ENCODE results near the gene MYLK. TPM values are rescaled to one million over a fixed set of nuclear protein-coding genes. Genes with fewer than 3 reads are reported as not detected.

The MYLK gene
- total RNA-seq, 1 donor from 2014 or later, result 81.4 TPM

DNA sequence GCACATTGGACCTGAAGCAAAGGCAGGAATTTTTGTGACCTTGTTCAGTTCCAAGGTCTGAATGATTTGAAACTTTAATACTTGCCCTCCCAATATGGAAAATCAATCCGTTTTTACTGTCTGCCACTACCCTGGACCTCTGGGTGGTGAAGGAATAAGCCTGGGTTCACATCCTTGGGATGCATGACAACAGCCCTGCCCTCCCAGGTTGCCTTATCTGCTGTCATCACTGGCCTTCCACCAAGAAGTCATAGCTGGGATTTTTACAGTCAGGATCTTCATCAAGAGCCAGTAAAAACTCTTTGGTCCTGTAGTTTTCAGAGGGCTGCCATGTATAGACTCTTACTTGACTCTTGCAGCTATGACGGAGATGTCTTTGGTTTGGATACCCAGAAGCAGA, 128.6 kb downstream of the MYLK start:
- H3K4me3 ChIP-seq (ENCODE audit: low read depth, low read length), result no peak overlapping the region
- TF ChIP-seq, protein P1, sequence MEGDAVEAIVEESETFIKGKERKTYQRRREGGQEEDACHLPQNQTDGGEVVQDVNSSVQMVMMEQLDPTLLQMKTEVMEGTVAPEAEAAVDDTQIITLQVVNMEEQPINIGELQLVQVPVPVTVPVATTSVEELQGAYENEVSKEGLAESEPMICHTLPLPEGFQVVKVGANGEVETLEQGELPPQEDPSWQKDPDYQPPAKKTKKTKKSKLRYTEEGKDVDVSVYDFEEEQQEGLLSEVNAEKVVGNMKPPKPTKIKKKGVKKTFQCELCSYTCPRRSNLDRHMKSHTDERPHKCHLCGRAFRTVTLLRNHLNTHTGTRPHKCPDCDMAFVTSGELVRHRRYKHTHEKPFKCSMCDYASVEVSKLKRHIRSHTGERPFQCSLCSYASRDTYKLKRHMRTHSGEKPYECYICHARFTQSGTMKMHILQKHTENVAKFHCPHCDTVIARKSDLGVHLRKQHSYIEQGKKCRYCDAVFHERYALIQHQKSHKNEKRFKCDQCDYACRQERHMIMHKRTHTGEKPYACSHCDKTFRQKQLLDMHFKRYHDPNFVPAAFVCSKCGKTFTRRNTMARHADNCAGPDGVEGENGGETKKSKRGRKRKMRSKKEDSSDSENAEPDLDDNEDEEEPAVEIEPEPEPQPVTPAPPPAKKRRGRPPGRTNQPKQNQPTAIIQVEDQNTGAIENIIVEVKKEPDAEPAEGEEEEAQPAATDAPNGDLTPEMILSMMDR (conservative IDR thresholded peaks at IDR 0.05; ENCODE audit: low read depth, low read length), result no peak
- DNase-seq (ENCODE audit: low read depth), result no peak

DNA sequence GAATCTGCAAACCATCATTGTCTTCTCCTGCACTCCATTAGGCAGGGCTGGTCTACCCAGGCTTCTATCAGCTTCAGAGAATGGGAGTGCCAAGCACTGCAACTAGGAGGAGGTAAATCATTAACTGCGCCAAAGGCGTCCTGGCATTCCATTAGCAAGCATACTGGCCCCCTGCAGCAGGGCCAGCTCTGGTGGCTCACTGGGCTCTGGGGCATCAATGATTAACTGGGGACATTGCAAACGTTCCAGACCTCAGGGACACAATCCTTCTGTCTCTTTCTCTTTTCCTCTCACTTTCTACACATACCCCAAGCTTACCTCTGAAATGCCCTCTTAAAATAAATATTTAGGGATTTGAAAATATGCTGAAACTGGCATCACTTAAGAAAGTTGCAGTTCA, 129.0 kb downstream of the MYLK start:
- no peak overlapping the region for H3K4me3 ChIP-seq (ENCODE audit: low read depth, low read length)
- TF ChIP-seq, protein P1 (conservative IDR thresholded peaks at IDR 0.05; ENCODE audit: low read depth, low read length), result no peak
- peak; percentile 93 for DNase-seq (ENCODE audit: low read depth)

DNA sequence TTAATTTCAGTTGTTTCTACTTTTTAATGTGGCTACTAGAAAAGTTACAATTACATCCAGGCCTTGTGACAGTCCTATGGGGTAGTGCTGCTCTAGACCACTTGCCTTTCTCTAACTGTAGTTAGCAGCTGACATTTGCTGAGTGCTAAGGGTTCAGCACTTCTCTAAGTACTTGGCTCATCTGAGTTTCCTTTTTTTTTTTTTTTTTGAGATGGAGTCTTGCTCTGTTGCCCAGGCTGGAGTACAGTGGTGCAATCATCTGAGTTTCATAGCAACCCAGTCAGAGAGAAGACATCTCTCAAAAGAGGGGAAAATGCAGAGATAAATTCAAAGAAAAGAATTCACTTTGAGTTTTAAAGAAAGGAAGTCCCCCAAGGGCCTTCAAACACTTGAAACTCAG, 130.8 kb downstream of the MYLK start:
- TF ChIP-seq, protein P1 (conservative IDR thresholded peaks at IDR 0.05; ENCODE audit: low read depth, low read length), result no peak
- no peak for DNase-seq (ENCODE audit: low read depth)
- H3K4me3 ChIP-seq (ENCODE audit: low read depth, low read length), result no peak overlapping the region

DNA sequence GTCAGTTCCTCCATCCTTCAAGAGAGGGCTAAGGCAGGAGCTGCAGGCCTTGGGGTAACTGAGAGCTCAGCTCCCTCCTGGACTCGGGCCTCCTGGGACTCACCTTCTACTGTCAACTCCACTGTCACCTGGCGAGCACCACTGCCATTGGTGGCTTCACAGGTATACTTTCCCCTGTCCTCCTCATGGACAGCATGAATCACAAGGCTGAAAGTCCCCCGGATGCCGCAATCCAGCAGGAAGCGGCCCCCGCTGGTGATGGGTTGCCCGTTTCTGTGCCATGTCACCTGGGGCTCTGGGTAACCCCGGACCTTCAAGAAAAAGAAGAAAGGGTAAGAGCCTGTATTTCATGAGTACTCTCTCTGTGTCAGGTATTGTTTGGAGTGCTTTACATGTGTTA, 131.9 kb downstream of the MYLK start:
- DNase-seq (ENCODE audit: low read depth), result no peak
- H3K4me3 ChIP-seq (ENCODE audit: low read depth, low read length), result no peak overlapping the region
- TF ChIP-seq, protein P1 (conservative IDR thresholded peaks at IDR 0.05; ENCODE audit: low read depth, low read length), result no peak

DNA sequence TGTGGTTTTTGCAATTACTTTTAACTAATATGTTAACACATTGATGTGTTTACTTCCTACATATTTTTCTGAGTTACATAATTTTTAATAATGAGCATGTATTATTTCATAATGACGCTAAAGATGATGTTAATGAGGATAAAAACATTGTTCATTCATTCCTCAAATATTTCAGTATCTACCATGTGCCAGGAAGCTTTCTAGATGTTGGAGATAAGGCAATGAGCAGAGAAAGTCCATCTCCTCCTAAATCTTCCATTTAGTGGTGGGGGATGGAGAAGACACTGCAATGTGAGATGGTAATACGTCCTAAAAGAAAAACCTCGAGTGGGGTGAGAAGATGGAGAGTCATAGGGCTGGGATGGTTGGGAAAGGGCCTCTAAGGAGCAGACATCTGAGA, 132.7 kb downstream of the MYLK start:
- H3K4me3 ChIP-seq (ENCODE audit: low read depth, low read length), result no peak overlapping the region
- TF ChIP-seq, protein P1 (conservative IDR thresholded peaks at IDR 0.05; ENCODE audit: low read depth, low read length), result no peak
- DNase-seq (ENCODE audit: low read depth), result no peak

DNA sequence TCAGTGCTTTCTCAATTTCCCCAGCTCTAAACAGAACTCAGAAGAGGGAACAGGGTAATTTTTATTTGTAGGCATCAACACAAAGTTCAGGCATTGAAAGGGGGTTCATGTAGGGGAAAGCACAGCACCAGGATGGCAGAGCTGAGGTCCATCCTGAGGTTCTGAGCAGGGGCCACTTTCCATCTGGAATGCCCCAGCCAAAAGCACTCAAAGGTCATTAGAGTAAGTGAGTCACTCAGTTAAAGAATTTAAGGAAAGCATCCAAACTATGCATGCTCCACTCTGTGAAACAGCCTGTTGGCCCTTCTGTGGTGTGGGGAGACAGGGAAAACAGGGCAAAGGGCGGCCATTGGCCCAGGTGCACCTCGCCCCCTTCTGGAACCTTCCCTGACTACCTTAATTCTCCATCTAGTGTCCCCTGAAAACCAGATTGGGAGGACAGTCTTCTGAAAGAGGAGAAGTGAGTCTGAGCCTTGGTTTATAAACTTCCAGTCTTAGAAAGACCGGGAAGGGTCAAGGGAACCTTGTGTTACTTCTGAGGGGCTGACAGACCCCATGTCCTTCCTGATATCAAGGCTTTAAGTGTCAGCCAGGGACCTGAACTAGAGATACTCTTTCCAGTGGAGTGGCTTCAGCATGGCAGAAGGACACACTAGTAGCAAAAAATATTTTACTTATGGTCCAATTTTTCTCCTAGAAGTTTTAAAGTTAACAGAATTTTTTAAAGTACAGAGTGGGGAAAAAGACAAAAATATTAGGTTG, 133.3 kb downstream of the MYLK start:
- no peak overlapping the region for H3K4me3 ChIP-seq (ENCODE audit: low read depth, low read length)
- TF ChIP-seq, protein P1 (conservative IDR thresholded peaks at IDR 0.05; ENCODE audit: low read depth, low read length), result peak; percentile 40
- DNase-seq (ENCODE audit: low read depth), result peak; percentile 87

DNA sequence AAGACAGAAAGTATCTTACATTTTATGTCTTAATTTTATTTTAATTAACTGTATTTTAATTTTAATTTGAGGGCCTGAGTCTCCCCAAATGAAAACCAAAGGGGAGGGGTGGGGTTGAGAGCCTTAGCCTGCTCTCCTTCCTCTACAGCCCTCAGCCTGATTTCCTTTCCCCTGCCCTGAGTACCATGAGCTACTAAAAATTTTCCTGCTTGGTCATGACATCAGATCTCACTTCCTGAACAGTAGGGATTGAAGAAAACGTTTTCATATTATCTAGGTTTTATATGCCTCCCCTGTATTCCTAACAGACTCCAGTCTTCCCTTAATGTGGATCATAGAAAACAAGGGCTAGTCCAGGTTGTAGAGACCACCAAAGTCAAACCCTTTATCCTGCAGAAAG, 133.9 kb downstream of the MYLK start:
- H3K4me3 ChIP-seq (ENCODE audit: low read depth, low read length), result no peak overlapping the region
- TF ChIP-seq, protein P1 (conservative IDR thresholded peaks at IDR 0.05; ENCODE audit: low read depth, low read length), result no peak
- DNase-seq (ENCODE audit: low read depth), result no peak
